ENCODE data around the gene ZNF224. TPM values are rescaled to one million over a fixed set of nuclear protein-coding genes. Genes with fewer than 3 reads are reported as not detected.
A peak's percentile ranks its signal among the peaks of the same experiment; 100 is the strongest.

Gene ZNF224
- total RNA-seq, 4 donors from 2014 or later = 4.9 to 14.1 (median 6.9) TPM

DNA sequence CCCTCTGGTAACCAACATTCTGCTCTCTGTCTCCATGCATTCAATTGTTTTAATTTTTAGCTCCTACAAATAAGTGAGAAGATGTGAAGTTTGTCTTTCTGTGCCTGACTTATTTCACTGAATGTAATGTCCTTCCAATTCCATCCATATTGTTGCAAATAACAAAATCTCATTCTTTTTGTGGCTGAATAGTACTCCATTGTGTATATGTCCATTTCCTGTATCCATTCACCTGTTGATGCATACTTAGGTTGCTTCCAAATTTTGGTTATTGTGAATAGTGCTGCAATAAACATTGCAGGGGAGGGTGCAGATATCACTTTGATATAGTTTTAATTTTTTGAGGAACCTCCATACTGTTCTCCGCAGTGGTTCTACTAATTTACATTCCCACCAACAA lies 24.7 kb upstream of the ZNF224 start:
- in situ Hi-C loops (cut with MboI; ENCODE audit: low sequenced_read_pairs in 4 of 4) (no loop called here), intact Hi-C loops (cut with DNase I; ENCODE audit: low total_unique reads) (no loop called here)
- H3K4me1 ChIP-seq = peaks cover 10 to 13% of the 10 kb centered on the region in 2 donors
- TF ChIP-seq POLR2A (IDR thresholded peaks at IDR 0.05) = no peak
- TF ChIP-seq, protein P1, sequence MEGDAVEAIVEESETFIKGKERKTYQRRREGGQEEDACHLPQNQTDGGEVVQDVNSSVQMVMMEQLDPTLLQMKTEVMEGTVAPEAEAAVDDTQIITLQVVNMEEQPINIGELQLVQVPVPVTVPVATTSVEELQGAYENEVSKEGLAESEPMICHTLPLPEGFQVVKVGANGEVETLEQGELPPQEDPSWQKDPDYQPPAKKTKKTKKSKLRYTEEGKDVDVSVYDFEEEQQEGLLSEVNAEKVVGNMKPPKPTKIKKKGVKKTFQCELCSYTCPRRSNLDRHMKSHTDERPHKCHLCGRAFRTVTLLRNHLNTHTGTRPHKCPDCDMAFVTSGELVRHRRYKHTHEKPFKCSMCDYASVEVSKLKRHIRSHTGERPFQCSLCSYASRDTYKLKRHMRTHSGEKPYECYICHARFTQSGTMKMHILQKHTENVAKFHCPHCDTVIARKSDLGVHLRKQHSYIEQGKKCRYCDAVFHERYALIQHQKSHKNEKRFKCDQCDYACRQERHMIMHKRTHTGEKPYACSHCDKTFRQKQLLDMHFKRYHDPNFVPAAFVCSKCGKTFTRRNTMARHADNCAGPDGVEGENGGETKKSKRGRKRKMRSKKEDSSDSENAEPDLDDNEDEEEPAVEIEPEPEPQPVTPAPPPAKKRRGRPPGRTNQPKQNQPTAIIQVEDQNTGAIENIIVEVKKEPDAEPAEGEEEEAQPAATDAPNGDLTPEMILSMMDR (IDR thresholded peaks at IDR 0.05 in 4 of 5, conservative IDR thresholded peaks at IDR 0.05 in 1 of 5) = no peak
- H3K9me3 ChIP-seq = peaks cover 17 to 25% (median 18%) of the 10 kb centered on the region in 3 donors
- H3K27me3 ChIP-seq = no peaks in the 10 kb centered on the region
- peaks cover 19 to 42% of the 10 kb centered on the region in 2 donors for H3K36me3 ChIP-seq
- no peak overlapping the region for H3K4me3 ChIP-seq
- ATAC-seq (no peak), DNase-seq (no peak)
- no peak overlapping the region for H3K27ac ChIP-seq

DNA sequence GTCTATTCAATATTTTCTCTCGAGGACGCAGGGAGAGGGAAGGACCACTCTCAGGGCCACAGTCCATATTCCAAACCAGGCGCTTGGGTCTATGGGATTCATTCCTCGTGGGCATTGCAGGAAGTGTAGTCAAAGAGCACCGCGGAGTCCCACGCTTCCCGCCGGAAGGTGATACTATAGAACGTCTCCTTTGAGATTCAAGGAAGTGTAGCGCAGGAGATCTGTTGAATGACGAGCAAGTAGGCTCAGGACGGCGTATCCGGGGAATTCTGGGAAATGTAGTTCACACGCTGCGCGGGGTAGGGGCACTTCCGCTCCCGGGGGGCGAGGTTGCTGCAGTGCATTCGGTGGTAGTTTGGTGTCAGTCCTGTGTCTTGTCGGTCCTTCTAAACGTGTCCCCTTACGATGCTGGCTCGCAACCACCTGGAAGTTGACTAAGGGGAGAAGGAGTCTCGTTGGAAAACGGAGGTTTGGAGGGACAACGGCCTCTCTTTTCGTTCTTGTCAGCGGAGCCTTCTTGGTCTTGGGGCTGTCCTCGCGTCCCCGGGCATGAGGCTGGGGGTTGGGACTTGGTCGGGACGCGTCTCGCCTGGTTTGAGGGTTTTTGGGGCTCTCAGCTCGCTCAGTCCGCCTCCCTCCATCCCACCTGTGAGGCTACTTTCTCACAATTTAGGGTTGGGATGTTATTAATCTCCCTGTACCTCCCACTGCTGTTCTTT lies 22.2 kb upstream of the ZNF224 start, which contains the start of gene ZNF284:
Gene ZNF284, plus strand, starts transcription at position 336 of the 719 bp plus-strand sequence. CDS start 4,231 bp downstream, outside the sequence.
- Histone ChIP-seq H3K36me3 (peaks cover under 1 to 25% of the 10 kb centered on the region in 2 donors), H3K9me3 (peaks cover 4 to 12% (median 4%) of the 10 kb centered on the region in 3 donors), H3K4me3 (peak within 1 kb of the TSS; percentile 60 to 83 (median 77)), H3K27me3 (no peaks in the 10 kb centered on the region), H3K27ac (peak within 1 kb of the TSS; percentile 56 to 79 (median 59)), H3K4me1 (peaks cover 10 to 13% of the 10 kb centered on the region in 2 donors)
- DNase-seq = peak; percentile 82 to 87
- TF ChIP-seq, protein P1 (IDR thresholded peaks at IDR 0.05 in 4 of 5, conservative IDR thresholded peaks at IDR 0.05 in 1 of 5) = no peak
- peak in 1 of 2 donors; percentile 20 for TF ChIP-seq POLR2A (IDR thresholded peaks at IDR 0.05)
- ATAC-seq = peak; percentile 100
- in situ Hi-C loops (cut with MboI; ENCODE audit: low sequenced_read_pairs in 4 of 4) = no loop called here
- intact Hi-C loops (cut with DNase I; ENCODE audit: low total_unique reads) = loop anchor here (1.0 to 5.0 kb wide), 9 partner anchors 20 to 232 kb away; partner anchors contain the start of genes ZNF155, ZNF223, ZNF224 and ZNF225

- TF ChIP-seq POLR2A (IDR thresholded peaks at IDR 0.05) = no peak
- TF ChIP-seq, protein P1 (IDR thresholded peaks at IDR 0.05 in 4 of 5, conservative IDR thresholded peaks at IDR 0.05 in 1 of 5) = no peak
- intact Hi-C loops (cut with DNase I; ENCODE audit: low total_unique reads) = loop anchor here (1.0 to 5.0 kb wide), 7 partner anchors 20 to 140 kb away; partner anchors contain the start of genes ZNF155, ZNF223, ZNF225 and ZNF226
- peaks cover 0 to 25% of the 10 kb centered on the region in 2 donors for H3K36me3 ChIP-seq
- H3K9me3 ChIP-seq = peaks cover 0 to 11% (median 0%) of the 10 kb centered on the region in 3 donors
- in situ Hi-C loops (cut with MboI; ENCODE audit: low sequenced_read_pairs in 4 of 4) = no loop called here
- H3K27ac ChIP-seq = peak overlapping the region; percentile 56 to 79 (median 59)
- no peaks in the 10 kb centered on the region for H3K27me3 ChIP-seq
- no peak for DNase-seq
- peak overlapping the region; percentile 60 to 83 (median 77) for H3K4me3 ChIP-seq
- H3K4me1 ChIP-seq = peaks cover 10 to 13% of the 10 kb centered on the region in 2 donors
- ATAC-seq = no peak
These were observed 21.4 kb upstream of the ZNF224 start for GRCh38 chr19:44072543-44073401.

GRCh38 chr19:44076325-44076724 lies 17.8 kb upstream of the ZNF224 start:
- peaks cover 0 to 5% (median 0%) of the 10 kb centered on the region in 3 donors for H3K9me3 ChIP-seq
- no peak for ATAC-seq
- H3K36me3 ChIP-seq = peaks cover 0 to 50% of the 10 kb centered on the region in 2 donors
- no peak overlapping the region for H3K4me3 ChIP-seq
- DNase-seq = no peak
- TF ChIP-seq, protein P1 (IDR thresholded peaks at IDR 0.05 in 4 of 5, conservative IDR thresholded peaks at IDR 0.05 in 1 of 5) = no peak
- no peak for TF ChIP-seq POLR2A (IDR thresholded peaks at IDR 0.05)
- in situ Hi-C loops (cut with MboI; ENCODE audit: low sequenced_read_pairs in 4 of 4) (no loop called here), intact Hi-C loops (cut with DNase I; ENCODE audit: low total_unique reads) (loop anchor here (1.0 kb wide), 1 partner anchor 17 kb away; no protein-coding TSS in a partner anchor)
- H3K27ac ChIP-seq = no peak overlapping the region
- peaks cover 10 to 12% of the 10 kb centered on the region in 2 donors for H3K4me1 ChIP-seq
- no peaks in the 10 kb centered on the region for H3K27me3 ChIP-seq
